A673 (cell line): Measurements from ENCODE around the gene RASSF6.

Experiments
- EZH2 ChIP-seq: fragments of 200-600 bp; sonication (generic); IDR thresholded peaks from 2 replicates; pipeline ENCODE4 v1.6.1; 2017; ENCODE audit warnings: borderline replicate concordance, low read depth, mild to moderate bottlenecking, mixed read lengths, antibody characterized with exemption, low read length; ENCODE audit not compliant: poor library complexity, severe bottlenecking
- TF ChIP-seq, protein P1 (sequence below): fragments of 300-800, 200-600 bp; sonication (generic); conservative IDR thresholded peaks from 2 replicates; pipeline ENCODE4 v1.5.1; 2017; ENCODE audit warnings: low read depth, mild to moderate bottlenecking, antibody characterized with exemption, low read length, moderate library complexity, mixed read lengths

DNA sequence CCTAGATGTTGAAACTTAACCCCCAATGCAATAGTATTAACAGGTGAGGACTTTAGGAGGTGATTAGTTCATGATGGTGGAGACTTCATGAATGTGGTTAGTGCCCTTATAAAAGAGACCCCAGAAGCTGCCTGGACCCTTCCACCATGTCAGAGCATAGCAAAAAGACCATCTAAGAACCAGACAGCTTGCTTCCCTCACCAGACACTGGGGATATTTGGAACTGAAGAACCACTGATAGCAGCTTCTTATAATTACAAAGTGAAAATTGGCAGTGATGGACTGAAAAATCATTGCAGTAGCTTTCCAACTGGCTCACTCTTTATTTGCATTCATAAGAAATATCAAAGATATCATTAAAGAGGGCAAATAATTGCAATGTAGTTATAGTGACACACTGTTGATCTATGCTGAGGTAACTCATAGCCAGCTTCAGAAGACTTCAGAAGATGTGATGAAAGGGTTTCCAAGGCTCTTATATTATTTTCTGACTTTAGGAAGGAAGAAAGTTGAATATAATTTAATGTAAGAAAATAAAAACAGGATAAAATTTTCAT lies 5.8 kb downstream of the RASSF6 start:
- TF ChIP-seq, protein P1, sequence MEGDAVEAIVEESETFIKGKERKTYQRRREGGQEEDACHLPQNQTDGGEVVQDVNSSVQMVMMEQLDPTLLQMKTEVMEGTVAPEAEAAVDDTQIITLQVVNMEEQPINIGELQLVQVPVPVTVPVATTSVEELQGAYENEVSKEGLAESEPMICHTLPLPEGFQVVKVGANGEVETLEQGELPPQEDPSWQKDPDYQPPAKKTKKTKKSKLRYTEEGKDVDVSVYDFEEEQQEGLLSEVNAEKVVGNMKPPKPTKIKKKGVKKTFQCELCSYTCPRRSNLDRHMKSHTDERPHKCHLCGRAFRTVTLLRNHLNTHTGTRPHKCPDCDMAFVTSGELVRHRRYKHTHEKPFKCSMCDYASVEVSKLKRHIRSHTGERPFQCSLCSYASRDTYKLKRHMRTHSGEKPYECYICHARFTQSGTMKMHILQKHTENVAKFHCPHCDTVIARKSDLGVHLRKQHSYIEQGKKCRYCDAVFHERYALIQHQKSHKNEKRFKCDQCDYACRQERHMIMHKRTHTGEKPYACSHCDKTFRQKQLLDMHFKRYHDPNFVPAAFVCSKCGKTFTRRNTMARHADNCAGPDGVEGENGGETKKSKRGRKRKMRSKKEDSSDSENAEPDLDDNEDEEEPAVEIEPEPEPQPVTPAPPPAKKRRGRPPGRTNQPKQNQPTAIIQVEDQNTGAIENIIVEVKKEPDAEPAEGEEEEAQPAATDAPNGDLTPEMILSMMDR: no peak
- no peak for TF ChIP-seq EZH2
